Esophagus (tissue), 2 donors: Measurements from ENCODE around the gene MYH11. TPM values are rescaled to one million over a fixed set of nuclear protein-coding genes. Genes with fewer than 3 reads are reported as not detected.
A peak's percentile ranks its signal among the peaks of the same experiment; 100 is the strongest.

Source experiments
- H3K27ac ChIP-seq, 2 donors: one replicate each; pipeline ENCODE4 v1.5.1; 2013; ENCODE audit warnings: low read depth in 2 of 2, mild to moderate bottlenecking in 2 of 2, inconsistent platforms in 1 of 2, low read length in 1 of 2, moderate library complexity in 1 of 2
- H3K27me3 ChIP-seq, 2 donors: one replicate each; pipeline ENCODE4 v1.6.1; 2013; ENCODE audit warnings: low read length in 2 of 2, control low read depth in 1 of 2, mild to moderate bottlenecking in 1 of 2; ENCODE audit not compliant: insufficient read depth in 2 of 2, control insufficient read depth in 1 of 2
- H3K36me3 ChIP-seq, 2 donors: one replicate each; pipeline ENCODE4 v1.6.1; 2013; ENCODE audit warnings: low read length in 1 of 2; ENCODE audit not compliant: control insufficient read depth in 2 of 2, insufficient read depth in 2 of 2
- H3K4me1 ChIP-seq, 2 donors: one replicate each; pipeline ENCODE4 v1.6.1; 2013; ENCODE audit warnings: low read length in 1 of 2; ENCODE audit not compliant: control insufficient read depth in 2 of 2, insufficient read depth in 2 of 2
- H3K4me3 ChIP-seq, 2 donors: one replicate each; pipeline ENCODE4 v1.5.1; 2013; ENCODE audit warnings: low read length in 2 of 2, mild to moderate bottlenecking in 2 of 2, low read depth in 1 of 2, moderate library complexity in 1 of 2
- H3K9me3 ChIP-seq, 2 donors: one replicate each; pipeline ENCODE4 v1.6.1; 2013; ENCODE audit warnings: mild to moderate bottlenecking in 2 of 2, low read depth in 1 of 2, low read length in 1 of 2, moderate library complexity in 1 of 2; ENCODE audit not compliant: control insufficient read depth in 2 of 2, insufficient read depth in 1 of 2
- WGBS, 2 donors: extraction: QIAGEN DNeasy Blood & Tissue Kit; methylation state at CpG; one replicate each; pipeline ENCODE4 v1.1.7; 2013; 5-methylcytosine and 5-hydroxymethylcytosine counted together
- polyA plus RNA-seq, 2 donors: library from polyadenylated mRNA; stranded (reverse); fragments of 200-250 nt; gene quantifications; one replicate each; pipeline ENCODE4 v1.2.3, GENCODE V29; 2013
- donor health status: healthy with polysubstance abuse.
- donor health status: Bipolar disorder and iron deficiency.

The MYH11 gene
- polyA plus RNA-seq, 2 donors, result 120 to 421 TPM

DNA sequence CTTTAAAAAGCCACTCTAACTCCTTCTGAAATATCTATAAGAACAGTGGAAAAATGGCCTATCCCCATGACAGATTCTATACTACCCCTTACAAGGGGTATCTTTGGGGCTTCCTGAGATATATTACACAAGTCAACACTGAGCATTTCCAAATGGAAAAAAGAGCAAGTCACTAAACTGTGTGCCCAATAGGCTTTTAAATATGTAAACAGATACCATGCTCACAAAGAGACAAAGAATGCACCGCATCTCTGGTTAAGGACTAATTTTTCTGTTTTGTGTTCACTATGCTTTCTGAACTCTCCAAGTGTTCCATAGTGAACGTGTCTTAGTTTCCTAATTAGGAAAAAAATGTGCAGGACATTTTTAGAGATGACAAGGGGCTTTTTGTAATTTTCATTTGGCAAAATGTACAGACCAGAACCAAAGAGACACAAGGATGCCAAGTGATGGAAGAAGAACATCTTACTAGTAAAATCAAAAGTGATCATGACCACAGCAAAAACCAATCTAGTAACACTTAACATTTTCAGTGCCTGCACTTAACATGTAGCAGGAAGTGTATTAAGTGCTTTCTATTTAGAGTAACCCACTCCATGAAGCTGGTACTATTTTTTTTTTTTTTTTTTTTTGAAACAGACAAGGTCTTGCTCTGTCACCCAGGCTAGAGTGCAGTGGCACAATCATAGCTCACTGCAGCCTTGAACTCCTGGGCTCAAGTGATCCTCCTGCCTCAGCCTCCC lies 21.5 kb downstream of the MYH11 start:
- no peaks in the 10 kb centered on the region for H3K4me1 ChIP-seq
- H3K36me3 ChIP-seq, result no peaks in the 10 kb centered on the region
- H3K27me3 ChIP-seq, result no peaks in the 10 kb centered on the region
- H3K4me3 ChIP-seq, result no peak overlapping the region
- H3K27ac ChIP-seq, result no peak overlapping the region
- no peaks in the 10 kb centered on the region for H3K9me3 ChIP-seq
- 47 to 52% methylated on average over 2 of the region's 2 CpGs for WGBS, 2 donors

- Histone ChIP-seq H3K4me3 (no peak overlapping the region), H3K27ac (no peak overlapping the region), H3K27me3 (no peaks in the 10 kb centered on the region), H3K36me3 (no peaks in the 10 kb centered on the region), H3K4me1 (no peaks in the 10 kb centered on the region), H3K9me3 (no peaks in the 10 kb centered on the region)
- 71 to 83% methylated on average over 4 of the region's 4 CpGs for WGBS, 2 donors
These were observed 22.3 kb downstream of the MYH11 start for GRCh38 chr16:15834502-15834901.

GRCh38 chr16:15833541-15833940 lies 23.3 kb downstream of the MYH11 start:
- WGBS, 2 donors, result 61 to 73% methylated on average over 9 of the region's 9 CpGs
- H3K4me1 ChIP-seq, result no peaks in the 10 kb centered on the region

GRCh38 chr16:15832241-15832640 lies 24.6 kb downstream of the MYH11 start:
- Histone ChIP-seq H3K4me1 (no peaks in the 10 kb centered on the region), H3K36me3 (no peaks in the 10 kb centered on the region), H3K4me3 (no peak overlapping the region), H3K9me3 (no peaks in the 10 kb centered on the region), H3K27me3 (no peaks in the 10 kb centered on the region), H3K27ac (peak overlapping the region in 1 of 2 donors; percentile 61)
- WGBS, 2 donors, result 85% methylated on average over 6 of the region's 6 CpGs

More at GRCh38 chr16:15833541-15833940, 23.3 kb downstream of the MYH11 start:
- no peaks in the 10 kb centered on the region for H3K36me3 ChIP-seq
- no peaks in the 10 kb centered on the region for H3K27me3 ChIP-seq
- no peaks in the 10 kb centered on the region for H3K9me3 ChIP-seq
- H3K27ac ChIP-seq, result no peak overlapping the region
- H3K4me3 ChIP-seq, result no peak overlapping the region

GRCh38 chr16:15830832-15831451 lies 25.9 kb downstream of the MYH11 start:
- H3K27ac ChIP-seq, result peak overlapping the region in 1 of 2 donors; percentile 15
- H3K4me3 ChIP-seq, result no peak overlapping the region
- no peaks in the 10 kb centered on the region for H3K9me3 ChIP-seq
- no peaks in the 10 kb centered on the region for H3K27me3 ChIP-seq
- no peaks in the 10 kb centered on the region for H3K36me3 ChIP-seq
- no peaks in the 10 kb centered on the region for H3K4me1 ChIP-seq
- 63 to 64% methylated on average over 6 of the region's 6 CpGs for WGBS, 2 donors

DNA sequence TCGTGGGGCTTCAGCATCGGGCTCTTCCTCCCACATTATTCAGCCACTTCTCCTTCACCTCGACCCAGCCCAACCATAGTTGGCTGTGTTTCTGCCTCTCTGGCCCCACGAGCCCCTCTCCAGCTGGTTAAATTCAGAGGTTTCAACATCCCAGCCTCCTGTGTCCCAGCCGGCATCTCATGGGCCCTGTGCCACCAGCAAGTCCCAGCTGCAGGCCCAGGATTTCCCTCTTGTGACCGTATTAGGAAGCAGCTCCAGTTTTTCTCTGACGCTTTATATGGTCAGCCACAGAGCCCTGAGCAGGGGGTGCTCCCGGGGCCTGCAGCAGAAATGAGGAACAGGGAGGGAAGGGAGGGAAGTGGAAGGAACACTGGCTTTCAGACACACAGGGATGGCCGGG lies 27.4 kb downstream of the MYH11 start:
- Histone ChIP-seq H3K4me1 (no peaks in the 10 kb centered on the region), H3K27me3 (no peaks in the 10 kb centered on the region), H3K9me3 (no peaks in the 10 kb centered on the region), H3K36me3 (no peaks in the 10 kb centered on the region), H3K4me3 (no peak overlapping the region), H3K27ac (peak overlapping the region; percentile 48 to 60)
- 42 to 45% methylated on average over 9 of the region's 9 CpGs for WGBS, 2 donors

DNA sequence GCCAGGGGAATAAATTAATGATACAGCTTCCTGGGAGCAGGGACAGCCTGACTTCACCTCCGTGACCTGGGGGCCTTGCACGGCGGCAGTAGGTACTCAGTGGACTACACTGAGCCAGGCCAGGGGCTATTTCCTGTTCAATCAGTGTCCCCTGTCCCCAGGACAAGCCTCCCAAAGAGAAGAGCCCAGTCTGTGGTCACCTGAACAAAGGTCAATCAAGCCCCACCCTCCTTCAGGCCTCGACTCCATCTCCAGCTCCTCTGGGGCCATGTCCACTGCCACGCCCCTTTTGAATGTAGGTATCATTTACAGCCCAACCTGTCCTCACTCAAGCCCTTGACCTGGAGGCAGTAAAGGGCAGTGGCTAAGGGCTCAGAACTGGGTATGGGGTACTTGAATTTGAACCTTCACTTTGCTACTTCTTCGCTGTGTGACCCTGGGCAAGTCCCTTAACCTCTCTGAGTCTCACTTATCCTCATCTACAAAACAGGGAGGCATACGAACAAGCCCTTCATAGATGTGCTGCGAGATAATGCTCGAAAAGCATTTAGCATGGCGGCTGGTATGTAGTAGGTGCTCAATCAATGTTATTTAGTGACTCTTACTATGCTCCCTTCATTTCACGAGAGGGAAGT lies 29.0 kb downstream of the MYH11 start:
- peak overlapping the region; percentile 47 to 57 for H3K27ac ChIP-seq
- no peaks in the 10 kb centered on the region for H3K36me3 ChIP-seq
- H3K9me3 ChIP-seq, result no peaks in the 10 kb centered on the region
- no peaks in the 10 kb centered on the region for H3K27me3 ChIP-seq
- no peaks in the 10 kb centered on the region for H3K4me1 ChIP-seq
- no peak overlapping the region for H3K4me3 ChIP-seq
- WGBS, 2 donors, result 83 to 90% methylated on average over 11 of the region's 11 CpGs

DNA sequence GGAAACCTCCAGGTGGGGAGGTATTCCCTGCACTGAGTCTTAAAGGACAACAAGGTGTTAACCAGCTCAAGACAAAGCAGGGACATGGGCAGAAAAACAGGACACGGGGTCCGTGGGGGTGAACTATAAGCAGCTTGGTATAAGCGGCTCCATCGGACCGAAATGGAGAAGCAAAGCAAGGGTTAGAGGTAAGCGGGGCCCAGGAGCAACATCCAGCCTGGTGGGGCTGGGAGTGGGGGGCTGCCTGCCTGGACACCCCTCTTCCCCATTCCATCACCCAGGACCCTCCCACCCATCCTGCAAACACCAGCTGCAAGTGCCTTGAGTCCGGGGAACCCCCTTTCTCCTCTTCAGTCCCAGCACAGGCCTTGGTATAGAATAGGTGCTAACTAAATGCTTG lies 29.5 kb downstream of the MYH11 start:
- Histone ChIP-seq H3K4me3 (no peak overlapping the region), H3K9me3 (no peaks in the 10 kb centered on the region), H3K27me3 (no peaks in the 10 kb centered on the region), H3K36me3 (no peaks in the 10 kb centered on the region), H3K27ac (peak overlapping the region in 1 of 2 donors; percentile 57), H3K4me1 (no peaks in the 10 kb centered on the region)
- WGBS, 2 donors, result 86 to 88% methylated on average over 7 of the region's 7 CpGs

GRCh38 chr16:15825750-15826305 lies 31.0 kb downstream of the MYH11 start:
- H3K4me1 ChIP-seq, result no peaks in the 10 kb centered on the region
- WGBS, 2 donors, result 61 to 68% methylated on average over 9 of the region's 9 CpGs
- peak overlapping the region in 1 of 2 donors; percentile 24 for H3K27ac ChIP-seq
- no peaks in the 10 kb centered on the region for H3K9me3 ChIP-seq
- no peaks in the 10 kb centered on the region for H3K27me3 ChIP-seq
- no peak overlapping the region for H3K4me3 ChIP-seq
- no peaks in the 10 kb centered on the region for H3K36me3 ChIP-seq
